HepG2 (cell line): ENCODE results near the gene HDAC4. TPM values are rescaled to one million over a fixed set of nuclear protein-coding genes. Genes with fewer than 3 reads are reported as not detected.

Source experiments
- ATAC-seq: fragments of 200-7000 bp; cut with Tn5 transposase; 3 replicates; pipeline ENCODE4 v1.9.1; 2020; ENCODE audit warnings: mild to moderate bottlenecking, moderate library complexity
- BruUV-seq: library from RNA; stranded (reverse); fragments of 400-500 nt; replicated peaks from 2 replicates; lab custom pipeline; 2021; lab: Mats Ljungman, UMichigan
- CTCF ChIA-PET: fragments of 300-600 bp; formaldehyde crosslinking; extraction: SDS; loops from one replicate; lab custom pipeline; 2021; ENCODE audit warnings: low total read pairs, inconsistent platforms, low intra/inter-chr PET ratio; lab: Yijun Ruan, JAX
- POLR2A ChIA-PET: fragments of 350-600 bp; sonication (Branson Sonifier 250); formaldehyde crosslinking; loops from one replicate; lab custom pipeline; 2020; ENCODE audit warnings: antibody characterized with exemption, inconsistent platforms; lab: Yijun Ruan, JAX
- DNase-seq: peaks from one replicate; pipeline ENCODE4 v3.0.0-alpha.2; 2015; ENCODE audit warnings: low spot score
- FAIRE-seq: peaks from 3 replicates; lab custom pipeline; 2011; peaks lifted over from hg19 to GRCh38; lab: Jason Lieb, UNC
- H2AFZ ChIP-seq: one replicate; pipeline ENCODE4 v1.6.1; 2011; ENCODE audit warnings: low read length, inconsistent platforms
- H3K27ac ChIP-seq: fragments of 300-600 bp; 3 replicates; pipeline ENCODE4 v1.8.0; 2011; ENCODE audit warnings: mixed run types, mild to moderate bottlenecking, mixed read lengths, low read length, inconsistent platforms; ENCODE audit not compliant: insufficient read depth; ENCODE audit errors: extremely low read length
- H3K27me3 ChIP-seq, 2 experiments: fragments of 200-600 bp in 1 of 2; 2 replicates in 1 of 2; 3 replicates in 1 of 2; pipeline versions ENCODE4 v1.6.0 to v1.8.0; 2011; ENCODE audit warnings: low read length in 2 of 2, mild to moderate bottlenecking in 2 of 2, moderate library complexity in 2 of 2, inconsistent platforms in 1 of 2; ENCODE audit not compliant: insufficient read depth in 2 of 2, control insufficient read depth in 1 of 2
- H3K36me3 ChIP-seq, 2 experiments: fragments of 200-600 bp in 1 of 2; replicated peaks in 1 of 2; 2 replicates in 1 of 2; 3 replicates in 1 of 2; pipeline versions ENCODE4 v1.5.1 to v1.8.0; 2011; ENCODE audit warnings: low read length in 2 of 2, inconsistent platforms in 1 of 2; ENCODE audit not compliant: insufficient read depth in 2 of 2, control insufficient read depth in 1 of 2
- H3K4me1 ChIP-seq: 2 replicates; pipeline ENCODE4 v1.5.1; 2012; ENCODE audit warnings: low read length, inconsistent platforms; ENCODE audit not compliant: insufficient read depth
- H3K4me2 ChIP-seq: 2 replicates; pipeline ENCODE4 v1.6.0; 2011; ENCODE audit warnings: low read depth, low read length, inconsistent platforms
- H3K4me3 ChIP-seq, 3 experiments: fragments of 200-600 bp in 1 of 3; sonication (generic), shearing (Covaris generic) in 1 of 3; replicated peaks in 1 of 3; 2 replicates each; pipeline ENCODE4 v1.5.1; 2011 to 2016; ENCODE audit warnings: low read length in 3 of 3, inconsistent platforms in 2 of 3, low read depth in 2 of 3, mild to moderate bottlenecking in 2 of 3, control low read depth in 1 of 3, mixed read lengths in 1 of 3; ENCODE audit not compliant: insufficient read depth in 1 of 3
- H3K79me2 ChIP-seq: one replicate; pipeline ENCODE4 v1.6.1; 2011; ENCODE audit warnings: low read length, inconsistent platforms; ENCODE audit not compliant: insufficient read depth
- H3K9ac ChIP-seq: 2 replicates; pipeline ENCODE4 v1.6.0; 2011; ENCODE audit warnings: mild to moderate bottlenecking, low read depth, low read length, inconsistent platforms; ENCODE audit not compliant: insufficient read depth
- H3K9me3 ChIP-seq: 2 replicates; pipeline ENCODE4 v1.5.1; 2012; ENCODE audit warnings: mild to moderate bottlenecking, low read length
- H4K20me1 ChIP-seq: 2 replicates; pipeline ENCODE4 v1.6.0; 2011; ENCODE audit warnings: inconsistent platforms, mild to moderate bottlenecking, low read length, moderate library complexity; ENCODE audit not compliant: insufficient read depth
- BCL6 ChIP-seq: IDR thresholded peaks from 2 replicates; pipeline ENCODE4 v1.6.1; 2016; ENCODE audit warnings: missing genetic modification reagents, missing compliant biosample characterization
- ELF4 ChIP-seq: sonication (generic); formaldehyde crosslinking; IDR thresholded peaks from 2 replicates; pipeline ENCODE4 v1.5.0; 2020; ENCODE audit warnings: missing genetic modification reagents, mild to moderate bottlenecking, moderate library complexity, borderline replicate concordance
- MAFF ChIP-seq: IDR thresholded peaks from 2 replicates; pipeline ENCODE4 v1.6.1; 2011; ENCODE audit warnings: low read depth, low read length, improper control_type of control experiment
- MAFK ChIP-seq, 2 experiments: IDR thresholded peaks in 1 of 2; conservative IDR thresholded peaks in 1 of 2; 2 replicates each; pipeline ENCODE4 v1.6.1; 2011; ENCODE audit warnings: improper control_type of control experiment in 2 of 2, low read length in 2 of 2
- POLR2AphosphoS5 ChIP-seq: IDR thresholded peaks from 2 replicates; pipeline ENCODE4 v1.6.1; 2012; ENCODE audit warnings: low read depth, low read length
- ZMYM2 ChIP-seq: sonication (generic); formaldehyde crosslinking; IDR thresholded peaks from 2 replicates; pipeline ENCODE4 v1.8.0; 2022; ENCODE audit warnings: mild to moderate bottlenecking, missing genetic modification reagents
- WGBS: methylation state at CpG from one replicate; pipeline ENCODE4 v1.1.6; 2017; ENCODE audit warnings: low lambda C conversion rate; 5-methylcytosine and 5-hydroxymethylcytosine counted together
- in situ Hi-C: cut with HindIII; loops from 2 replicates; pipeline ENCODE4 v1.10.0; 2017; ENCODE audit warnings: low pct_unique_long_range_greater_than_20kb; ENCODE audit not compliant: extremely low pct_ligation_motif_present
- intact Hi-C: fragments of 100-400 bp; cut with micrococcal nuclease; formaldehyde crosslinking; loops from one replicate; pipeline ENCODE4 v1.10.0; 2022; ENCODE audit not compliant: unreplicated experiment
- polyA plus RNA-seq, 8 experiments: library from polyadenylated mRNA; depleted of rRNA in 3 of 8; stranded (reverse) in 7 of 8; unstranded in 1 of 8; fragments of >200 nt; fragmentation: Illumina TruSeq in 4 of 8; extraction: Trizol in 4 of 8; gene quantifications; 2 replicates each; pipeline versions ENCODE4 v1.2.1 to v1.2.3, GENCODE V29; 2011 to 2016; ENCODE audit warnings: low read depth in 4 of 8, missing spikeins in 1 of 8, mixed read lengths in 1 of 8; ENCODE audit not compliant: insufficient read depth in 1 of 8
- total RNA-seq, 5 experiments: library from RNA; depleted of rRNA; stranded (reverse); fragments of >200 nt; fragmentation: Illumina TruSeq; extraction: Trizol; gene quantifications; 2 replicates each; pipeline ENCODE4 v1.2.3, GENCODE V29; 2016; ENCODE audit warnings: low read depth in 1 of 5

The HDAC4 gene
- total and polyA plus RNA-seq, 2 of the 13 experiments (the other 11 are each of a cell fraction or from before 2014, with no cell fraction given) = 10.1 to 11.5 TPM

- ChIA-PET CTCF (no interaction called here), POLR2A (no interaction called here)
- TF ChIP-seq MAFF (peak; percentile 19; the same call in 1 of the 2 replicates), MAFK (conservative IDR thresholded peaks at IDR 0.05 in 1 of 2, IDR thresholded peaks at IDR 0.05 in 1 of 2; ENCODE audit: low read length in 2 of 2) (peak; percentile 13 to 32; a peak in 1 of 4 replicates), ZMYM2 (CRISPR knock-in tag) (no peak), BCL6 (CRISPR knock-in tag) (no peak)
- ATAC-seq (no peak; the same call in 2 of the 3 replicates), FAIRE-seq (peak; percentile 30), DNase-seq (no peak)
- Histone ChIP-seq H4K20me1 (no peaks in the 10 kb centered on the region; the same call in none of the 2 replicates), H3K9ac (no peak overlapping the region), H3K4me3 (no peak overlapping the region), H3K79me2 (no peaks in the 10 kb centered on the region), H3K27ac (no peak overlapping the region), H3K36me3 (no peaks in the 10 kb centered on the region), H3K27me3 (peaks cover 36 to 96% of the 10 kb centered on the region in 2 experiments), H2AFZ (no peak overlapping the region), H3K9me3 (no peaks in the 10 kb centered on the region), H3K4me2 (no peak overlapping the region), H3K4me1 (peaks cover 5% of the 10 kb centered on the region; the same call in 1 of the 2 replicates)
- WGBS = 5% methylated on average over 8 of the region's 20 CpGs
- in situ Hi-C loops (no loop called here), intact Hi-C loops (no loop called here)
- no TSS peak for BruUV-seq
These were observed 375.6 kb downstream of the HDAC4 start for GRCh38 chr2:239025096-239025801.

DNA sequence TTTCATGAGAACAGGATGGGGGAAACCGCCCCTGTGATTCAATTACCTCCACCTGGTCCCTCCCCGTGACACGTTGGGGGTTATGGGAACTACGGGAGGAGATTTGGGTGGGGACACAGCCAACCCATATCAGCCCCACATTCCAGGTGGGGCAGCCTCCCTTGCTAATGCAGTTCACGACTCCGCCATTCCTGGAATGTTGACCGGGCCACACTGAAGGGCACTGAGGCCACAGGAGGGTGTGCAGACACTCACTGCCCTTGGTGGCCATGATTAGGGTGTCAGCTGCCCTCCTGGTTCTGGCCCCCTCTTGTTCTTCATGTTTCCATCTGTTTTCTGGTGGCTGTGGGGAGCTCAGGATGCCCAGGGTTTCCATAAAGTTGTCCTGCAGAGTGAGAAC, 376.6 kb downstream of the HDAC4 start:
- H3K4me1 ChIP-seq = peaks cover 5% of the 10 kb centered on the region; the same call in 1 of the 2 replicates
- TF ChIP-seq ELF4 (CRISPR knock-in tag) (no peak), POLR2AphosphoS5 (no peak)
- no peak overlapping the region for H3K4me3 ChIP-seq
- DNase-seq (no peak), FAIRE-seq (no peak), ATAC-seq (no peak)
- H3K9ac ChIP-seq = no peak overlapping the region
- WGBS = 14% methylated on average over 7 of the region's 7 CpGs
- peaks cover 36 to 96% of the 10 kb centered on the region in 2 experiments for H3K27me3 ChIP-seq
- in situ Hi-C loops = no loop called here
- H3K36me3 ChIP-seq = no peaks in the 10 kb centered on the region
- H3K9me3 ChIP-seq = no peaks in the 10 kb centered on the region
- no peak overlapping the region for H3K27ac ChIP-seq
- ChIA-PET POLR2A (no interaction called here), CTCF (no interaction called here)
- H3K4me2 ChIP-seq = no peak overlapping the region
- H3K79me2 ChIP-seq = no peaks in the 10 kb centered on the region
- no peak overlapping the region for H2AFZ ChIP-seq
- no TSS peak for BruUV-seq
- H4K20me1 ChIP-seq = no peaks in the 10 kb centered on the region; the same call in none of the 2 replicates
- intact Hi-C loops = no loop called here
